Measurements from ENCODE around the gene SMTN.

Gene SMTN

DNA sequence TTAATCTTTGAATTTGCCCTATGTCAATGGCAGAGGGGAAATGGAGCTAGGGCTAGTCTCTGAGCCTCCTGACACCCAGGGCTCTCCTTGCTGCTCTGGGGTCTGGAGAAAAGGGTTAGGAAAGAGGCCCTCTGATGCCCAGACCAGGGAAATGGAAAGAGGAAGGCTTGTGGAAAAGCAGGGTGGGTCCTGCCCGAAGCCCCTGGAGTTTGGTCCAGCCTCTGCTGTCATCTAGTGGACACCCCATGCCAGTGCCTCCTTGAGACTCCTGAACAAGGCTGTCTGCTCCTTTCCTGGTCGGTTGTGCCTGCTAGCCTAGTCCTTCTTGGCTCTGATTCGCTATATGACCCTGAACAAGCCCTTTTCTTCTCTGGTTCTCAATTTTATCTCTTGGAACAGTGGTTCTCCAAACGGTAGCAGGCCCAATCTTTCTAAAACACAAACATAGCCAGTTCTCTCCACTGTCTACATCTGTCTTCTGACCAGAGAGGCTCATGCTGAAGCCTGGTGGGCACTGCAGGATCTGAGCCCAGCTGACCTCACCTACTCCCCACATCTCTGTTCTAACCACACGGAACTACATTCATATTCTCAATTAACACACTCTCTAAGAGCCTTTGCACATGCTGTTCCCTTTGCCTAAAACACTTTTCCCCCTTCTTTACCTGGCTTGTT, 68.0 kb downstream of the SMTN start:
- DNase-seq, result peak in 40 of 51 donors; percentile 6 to 78 (median 44)

DNA sequence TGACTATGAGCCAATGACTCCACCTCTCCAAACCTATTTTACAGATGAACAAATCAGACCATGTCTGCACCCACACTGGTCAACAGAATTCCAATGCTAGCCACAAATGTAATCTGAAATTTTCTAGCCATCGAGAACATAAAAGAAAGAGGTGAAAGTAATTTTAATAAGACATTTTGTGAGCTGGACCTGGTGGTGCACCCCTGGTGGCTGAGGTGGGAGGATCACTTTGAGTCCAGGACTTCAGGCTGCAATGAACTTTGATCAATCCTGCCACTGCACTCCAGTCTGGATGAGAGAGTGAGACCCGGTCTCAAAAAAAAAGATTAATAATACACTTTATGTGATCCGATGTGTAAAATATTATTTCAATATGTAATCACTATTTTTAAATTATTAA, 69.5 kb downstream of the SMTN start:
- DNase-seq, result no peak

DNA sequence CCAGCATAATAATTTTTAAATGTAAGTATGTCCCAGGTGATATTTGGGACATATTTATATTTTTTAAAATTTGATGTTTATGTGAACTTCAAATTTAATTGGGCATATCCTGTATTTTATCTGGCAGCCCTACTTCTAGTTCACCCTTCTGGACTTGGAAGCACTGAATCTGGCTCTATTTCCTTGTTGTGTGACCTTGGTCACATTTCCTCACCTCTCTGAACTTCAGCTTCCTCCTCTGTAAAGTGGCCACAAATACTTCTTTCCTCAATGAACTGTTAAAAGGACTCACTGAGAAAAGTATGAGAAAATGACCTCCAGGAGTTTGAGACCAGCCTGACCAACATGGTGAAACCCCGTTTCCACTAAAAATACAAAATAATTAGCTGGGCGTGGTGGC, 70.8 kb downstream of the SMTN start:
- no peak for DNase-seq

DNA sequence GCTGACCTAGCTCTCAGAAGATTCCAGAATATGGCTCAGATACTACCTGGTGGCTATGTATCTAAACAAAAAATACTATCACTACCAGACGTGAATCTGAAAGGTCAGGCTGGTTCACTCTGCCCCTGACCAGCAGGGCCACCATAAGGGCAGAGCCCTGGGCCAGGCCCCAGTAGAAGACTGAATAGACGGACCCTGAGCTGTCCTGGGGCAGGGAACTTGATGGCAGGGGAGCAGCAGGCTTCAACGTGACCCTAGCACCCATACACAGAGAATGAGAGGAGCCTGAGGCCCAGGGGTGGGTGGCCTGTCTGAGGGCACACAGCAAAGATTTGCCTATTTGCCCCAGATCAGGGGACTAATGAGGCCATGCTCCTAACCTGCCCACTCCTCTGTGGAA, 72.2 kb downstream of the SMTN start:
- no peak for DNase-seq

Data from hypothalamus (tissue), 51 donors.